DMS79 treated with DMSO at 0.1 percent for 48 hours (cell line): ENCODE results near the gene HSPBAP1.
"Not testable (repeated sequence)": the region's sequence is repeated elsewhere in the genome, so short reads cannot be mapped to it uniquely, and the experiment has no call there.

Experiments used
- DNase-seq: peaks from one replicate; lab custom pipeline; 2025; lab: John Stamatoyannopoulos, UW

Gene HSPBAP1

DNA sequence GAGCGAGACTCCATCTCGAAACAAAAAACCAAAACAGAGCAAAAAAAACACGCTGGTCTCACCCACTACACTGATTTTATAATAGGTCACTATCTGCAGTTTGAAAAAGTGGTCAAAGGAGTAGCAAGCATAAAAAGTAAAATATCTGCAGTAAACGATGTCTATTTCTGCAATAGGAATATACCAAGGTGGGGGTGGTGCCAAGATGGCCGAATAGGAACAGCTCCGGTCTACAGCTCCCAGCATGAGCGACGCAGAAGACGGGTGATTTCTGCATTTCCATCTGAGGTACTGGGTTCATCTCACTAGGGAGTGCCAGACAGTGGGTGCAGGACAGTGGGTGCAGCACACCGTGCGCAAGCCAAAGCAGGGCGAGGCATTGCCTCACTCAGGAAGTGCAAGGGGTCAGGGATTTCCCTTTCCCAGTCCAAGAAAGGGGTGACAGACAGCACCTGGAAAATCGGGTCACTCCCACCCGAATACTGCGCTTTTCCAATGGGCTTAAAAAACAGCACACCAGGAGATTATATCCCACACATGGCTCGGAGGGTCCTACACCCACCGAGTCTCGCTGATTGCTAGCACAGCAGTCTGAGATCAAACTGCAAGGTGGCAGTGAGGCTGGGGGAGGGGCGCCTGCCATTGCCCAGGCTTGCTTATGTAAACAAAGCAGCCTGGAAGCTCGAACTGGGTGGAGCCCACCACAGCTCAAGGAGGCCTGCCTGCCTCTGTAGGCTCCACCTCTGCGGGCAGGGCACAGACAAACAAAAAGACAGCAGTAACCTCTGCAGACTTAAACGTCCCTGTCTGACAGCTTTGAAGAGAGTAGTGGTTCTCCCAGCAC is 60.7 kb downstream of the HSPBAP1 start:
- not testable (repeated sequence) for DNase-seq

DNA sequence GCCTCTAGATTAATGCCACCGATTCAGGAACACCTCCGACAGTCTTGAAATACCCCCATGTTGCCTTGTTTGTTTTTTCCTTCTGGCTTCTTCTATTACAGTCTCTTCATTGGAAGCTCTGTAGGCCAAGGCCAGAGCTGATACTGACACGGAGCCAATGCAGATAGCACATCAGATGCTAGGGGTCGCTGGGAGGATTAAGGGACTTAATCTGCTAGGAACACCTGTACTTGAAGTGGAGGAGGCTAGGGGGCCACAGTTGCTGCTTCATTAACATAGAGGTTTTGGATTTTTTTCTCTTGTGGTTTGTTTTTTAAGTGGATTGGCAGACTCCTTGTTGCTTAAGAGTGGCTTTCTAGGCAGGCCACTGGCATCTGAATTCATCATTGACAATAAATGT is 63.4 kb downstream of the HSPBAP1 start:
- peak; percentile 58 for DNase-seq

DNA sequence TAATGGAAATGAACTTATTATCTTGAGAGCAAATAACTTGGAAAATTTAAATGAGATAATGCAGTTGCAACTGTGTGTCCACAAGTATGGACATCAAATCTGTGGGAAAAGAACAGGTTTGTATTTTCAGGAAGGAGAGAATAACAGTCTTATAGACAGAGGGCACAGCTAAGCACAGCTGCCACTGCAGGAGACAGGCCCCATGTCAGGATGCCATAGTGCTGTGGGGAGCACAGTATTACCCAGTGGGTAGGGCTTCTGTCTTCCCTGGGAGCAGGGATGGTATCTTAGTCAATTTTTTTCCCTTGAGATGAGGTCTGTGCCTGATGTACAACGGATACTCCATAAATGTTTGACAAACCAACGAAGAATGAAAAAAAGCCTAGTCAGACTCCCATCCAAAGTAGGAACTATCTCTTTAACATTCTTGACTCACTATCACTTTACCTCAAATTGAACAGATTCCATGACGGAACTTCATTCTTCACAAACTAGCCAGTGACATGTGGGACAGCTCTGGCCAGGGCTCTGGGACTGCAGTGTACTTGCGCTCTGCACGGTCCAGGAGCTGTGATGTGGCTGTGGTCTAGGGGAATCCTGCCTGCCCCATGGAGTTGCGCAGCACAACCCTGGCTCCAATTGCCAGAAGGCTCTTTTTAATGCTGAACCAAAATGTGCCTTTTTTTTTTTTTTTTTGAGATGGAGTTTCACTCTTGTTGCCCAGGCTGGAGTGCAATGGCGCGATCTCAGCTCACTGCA is 64.7 kb downstream of the HSPBAP1 start:
- DNase-seq, result no peak

DNA sequence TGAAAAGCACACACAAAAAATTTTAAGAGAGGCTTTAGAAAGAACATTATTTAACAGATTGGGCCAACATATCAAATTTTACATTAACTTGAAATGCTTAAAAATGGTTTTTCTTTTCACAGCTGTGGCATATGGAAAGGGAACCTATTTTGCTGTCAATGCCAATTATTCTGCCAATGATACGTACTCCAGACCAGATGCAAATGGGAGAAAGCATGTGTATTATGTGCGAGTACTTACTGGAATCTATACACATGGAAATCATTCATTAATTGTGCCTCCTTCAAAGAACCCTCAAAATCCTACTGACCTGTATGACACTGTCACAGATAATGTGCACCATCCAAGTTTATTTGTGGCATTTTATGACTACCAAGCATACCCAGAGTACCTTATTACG is 65.4 kb downstream of the HSPBAP1 start:
- DNase-seq, result no peak

DNA sequence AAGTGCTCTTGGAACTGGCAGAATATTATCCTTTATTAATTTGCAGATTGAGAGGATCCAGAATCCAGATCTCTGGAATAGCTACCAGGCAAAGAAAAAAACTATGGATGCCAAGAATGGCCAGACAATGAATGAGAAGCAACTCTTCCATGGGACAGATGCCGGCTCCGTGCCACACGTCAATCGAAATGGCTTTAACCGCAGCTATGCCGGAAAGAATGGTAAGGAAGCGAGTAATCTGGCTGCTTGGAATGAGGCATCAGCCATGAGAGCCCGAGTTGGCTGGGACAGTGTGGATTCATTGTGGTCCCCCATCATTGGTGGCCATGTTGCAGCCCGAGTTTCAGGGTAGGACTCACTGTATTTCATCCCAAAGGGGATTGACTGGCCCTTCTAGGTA is 65.9 kb downstream of the HSPBAP1 start:
- DNase-seq, result no peak

DNA sequence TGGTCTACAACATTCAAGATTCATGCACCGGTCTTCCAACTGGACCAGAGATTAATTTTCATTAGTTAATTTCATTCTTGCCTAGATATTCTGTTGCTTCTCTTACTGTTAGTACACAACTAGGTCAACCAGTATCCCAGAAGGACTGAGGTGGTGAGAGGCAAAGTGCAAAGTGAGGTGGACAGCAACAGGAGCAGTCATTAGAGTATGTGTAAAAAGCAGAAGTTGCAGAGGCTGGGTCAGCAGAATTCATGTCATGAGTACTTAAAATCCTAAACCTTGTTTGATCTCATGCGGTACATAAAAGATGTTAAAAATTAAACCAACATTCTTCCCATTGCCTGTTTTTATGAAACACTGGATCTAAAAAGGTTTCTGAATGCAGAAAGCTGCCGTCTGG is 66.3 kb downstream of the HSPBAP1 start:
- no peak for DNase-seq

DNA sequence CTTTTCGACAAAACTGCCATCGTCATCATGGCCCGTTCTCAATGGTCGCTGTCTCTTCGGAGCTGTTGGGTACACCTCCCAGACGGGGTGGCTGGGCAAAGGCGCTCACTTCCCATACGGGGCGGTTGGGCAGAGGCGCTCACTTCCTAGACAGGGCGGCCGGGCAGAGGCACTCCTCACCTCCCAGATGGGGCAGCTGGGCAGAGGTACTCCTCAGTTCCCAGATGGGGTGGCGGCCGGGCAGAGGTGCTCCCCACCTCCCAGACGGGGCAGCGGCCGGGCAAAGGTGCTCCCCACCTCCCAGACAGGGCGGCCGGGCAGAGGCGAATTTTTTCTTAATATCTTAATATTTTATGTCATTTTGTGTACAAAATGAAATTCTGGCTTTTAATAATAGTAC is 68.5 kb downstream of the HSPBAP1 start:
- DNase-seq, result no peak

DNA sequence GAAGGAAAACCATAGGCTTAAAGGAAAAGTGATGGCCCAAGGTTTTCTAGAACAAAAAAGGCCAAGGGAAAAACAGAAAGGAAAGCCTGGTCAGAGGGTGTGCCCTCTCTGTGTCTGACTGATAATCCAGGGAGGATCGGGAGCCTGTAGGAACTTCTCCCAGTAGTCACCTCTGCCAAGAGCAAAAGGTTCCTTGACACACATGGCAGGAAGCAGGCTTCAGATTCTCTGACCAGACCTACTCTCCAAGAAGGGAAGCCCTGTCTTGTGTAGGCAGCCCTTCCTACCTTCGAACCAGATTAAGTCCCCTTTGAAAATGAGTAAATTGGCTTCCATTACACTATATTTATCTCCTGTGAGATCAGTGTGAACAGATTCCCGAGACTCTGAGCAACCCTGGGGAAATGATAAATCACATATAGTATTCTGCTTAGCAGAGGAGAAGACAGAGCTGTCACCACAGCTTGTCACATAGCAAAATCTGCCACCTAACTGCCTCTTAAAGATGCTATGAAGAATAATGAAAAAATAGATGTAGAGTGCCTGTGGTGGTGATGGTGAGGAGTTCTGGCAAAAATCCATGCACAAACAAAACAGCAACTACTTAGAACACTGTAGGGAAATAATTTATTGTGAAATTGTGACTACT is 74.2 kb downstream of the HSPBAP1 start:
- no peak for DNase-seq

DNA sequence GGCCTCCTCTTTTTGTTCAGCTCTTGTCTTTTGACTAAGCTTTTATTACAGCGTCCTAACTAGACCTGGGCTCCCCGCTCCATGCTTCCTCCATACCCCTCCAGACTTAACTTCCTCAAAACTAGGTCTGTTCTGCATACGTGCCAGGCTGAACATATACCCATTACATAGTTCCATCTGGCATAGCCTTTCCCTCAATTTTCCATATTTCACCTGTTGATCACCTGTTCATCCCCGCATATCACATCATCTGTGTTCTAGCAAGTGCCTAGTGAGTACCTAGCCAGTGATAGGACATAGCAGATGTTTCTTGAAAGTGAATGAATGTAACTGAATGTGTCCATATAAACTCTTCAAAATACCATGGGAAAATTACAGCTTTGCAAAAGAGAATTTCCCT is 77.0 kb downstream of the HSPBAP1 start:
- no peak for DNase-seq

DNA sequence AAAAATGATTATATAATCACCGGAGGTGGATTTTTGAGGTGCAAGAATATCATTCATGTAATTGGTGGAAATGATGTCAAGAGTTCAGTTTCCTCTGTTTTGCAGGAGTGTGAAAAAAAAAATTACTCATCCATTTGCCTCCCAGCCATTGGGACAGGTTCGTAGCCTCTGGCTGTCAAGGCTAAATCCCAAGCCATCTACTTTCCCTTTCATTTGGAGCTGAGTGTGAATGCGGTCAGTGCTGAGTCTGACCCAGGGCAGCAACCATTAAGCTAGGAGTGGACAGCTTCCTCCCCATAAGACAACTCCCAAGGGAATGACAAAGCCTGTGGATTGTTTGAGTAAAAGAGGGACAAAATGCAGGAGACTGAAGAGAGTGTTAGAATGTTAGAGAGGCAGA is 79.4 kb downstream of the HSPBAP1 start:
- no peak for DNase-seq

DNA sequence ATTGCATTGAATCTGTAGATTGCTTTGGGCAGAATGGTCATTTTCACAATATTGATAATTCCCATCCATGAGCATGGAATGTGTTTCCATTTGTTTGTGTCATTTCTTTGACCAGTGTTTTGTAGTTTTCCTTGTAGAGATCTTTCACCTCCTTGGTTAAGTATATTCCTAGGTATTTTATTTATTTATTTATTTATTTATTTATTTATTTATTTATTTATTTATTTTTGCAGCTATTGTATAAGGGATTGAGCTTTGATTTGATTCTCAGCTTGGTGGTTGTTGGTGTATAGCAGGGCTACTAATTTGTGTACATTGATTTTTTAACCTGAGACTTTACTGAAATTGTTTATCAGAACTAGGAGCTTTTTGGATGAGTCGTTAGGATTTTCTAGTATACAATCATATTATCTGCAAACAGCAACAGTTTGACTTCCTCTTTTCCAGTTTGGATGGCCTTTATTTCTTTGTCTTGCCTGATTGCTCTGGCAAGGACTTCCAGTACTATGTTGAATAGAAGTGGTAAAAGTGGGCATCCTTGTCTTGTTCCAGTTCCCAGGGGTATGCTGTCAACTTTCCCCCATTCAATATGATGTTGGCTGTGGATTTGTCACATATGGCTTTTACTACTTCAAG is 82.9 kb downstream of the HSPBAP1 start:
- DNase-seq, result not testable (repeated sequence)

DNA sequence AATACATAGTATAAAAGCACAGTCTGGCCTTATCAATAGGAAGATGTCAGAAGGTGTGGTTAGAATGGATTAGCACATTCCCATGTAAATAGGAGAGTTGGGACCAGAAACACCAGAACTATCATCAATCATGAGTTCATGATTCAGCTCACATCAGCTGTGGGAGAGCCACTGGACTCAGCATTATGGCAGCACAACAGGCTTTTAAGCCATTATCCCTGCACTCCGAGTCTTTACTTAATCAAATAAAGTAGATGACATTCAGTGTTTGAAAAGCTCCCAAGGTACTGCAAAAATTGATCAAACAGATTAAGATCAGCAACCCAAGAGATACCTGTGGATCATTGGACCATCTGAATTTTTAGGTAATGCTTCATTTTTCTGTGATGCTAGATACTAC is 88.3 kb downstream of the HSPBAP1 start:
- DNase-seq, result no peak

DNA sequence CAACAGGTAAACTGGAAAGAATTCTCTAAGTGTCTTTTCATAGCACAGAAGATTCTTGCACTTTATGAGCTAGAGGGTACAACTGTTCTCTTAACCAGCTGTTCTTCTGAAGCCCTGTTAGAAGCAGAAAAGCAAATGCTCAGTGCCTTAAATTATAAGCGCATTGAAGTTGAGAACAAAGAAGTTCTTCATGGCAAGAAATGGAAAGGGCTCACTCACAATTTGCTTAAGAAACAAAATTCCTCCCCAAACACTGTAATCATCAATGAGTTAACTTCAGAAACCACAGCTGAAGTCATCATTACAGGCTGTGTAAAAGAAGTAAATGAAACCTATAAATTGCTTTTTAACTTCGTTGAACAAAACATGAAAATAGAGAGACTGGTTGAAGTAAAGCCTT is 93.4 kb downstream of the HSPBAP1 start:
- no peak for DNase-seq

DNA sequence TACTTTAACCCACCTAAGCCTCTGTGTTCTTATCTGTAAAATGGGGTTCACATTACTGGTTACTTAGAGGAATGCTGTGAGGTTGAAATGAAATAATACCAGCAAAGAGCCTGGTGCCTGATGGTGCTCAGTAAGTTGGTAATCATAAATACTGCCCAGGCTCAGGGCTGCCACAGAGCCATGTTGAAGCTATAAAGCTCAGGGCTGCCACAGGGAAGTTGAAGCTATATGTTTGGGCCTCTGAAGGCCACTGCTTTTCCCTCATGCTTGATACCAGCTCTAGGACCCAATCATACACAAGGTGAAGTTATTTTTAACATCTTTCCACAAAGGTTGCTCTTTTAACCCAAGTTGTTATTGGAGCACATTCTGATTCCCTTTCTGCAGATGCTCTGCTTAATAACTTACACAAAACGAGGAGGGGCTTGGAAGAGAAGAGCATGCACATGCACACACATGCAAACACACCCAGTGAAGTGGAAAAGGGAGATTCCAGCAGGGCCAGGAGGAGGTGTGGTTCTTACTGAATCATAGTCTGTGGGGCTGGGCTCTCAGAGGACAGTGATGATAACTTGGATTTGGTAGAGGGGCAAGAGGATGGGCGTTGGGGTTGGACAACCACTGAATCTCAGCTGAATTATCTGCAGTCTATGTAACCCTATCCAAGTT is 95.5 kb downstream of the HSPBAP1 start:
- no peak for DNase-seq

DNA sequence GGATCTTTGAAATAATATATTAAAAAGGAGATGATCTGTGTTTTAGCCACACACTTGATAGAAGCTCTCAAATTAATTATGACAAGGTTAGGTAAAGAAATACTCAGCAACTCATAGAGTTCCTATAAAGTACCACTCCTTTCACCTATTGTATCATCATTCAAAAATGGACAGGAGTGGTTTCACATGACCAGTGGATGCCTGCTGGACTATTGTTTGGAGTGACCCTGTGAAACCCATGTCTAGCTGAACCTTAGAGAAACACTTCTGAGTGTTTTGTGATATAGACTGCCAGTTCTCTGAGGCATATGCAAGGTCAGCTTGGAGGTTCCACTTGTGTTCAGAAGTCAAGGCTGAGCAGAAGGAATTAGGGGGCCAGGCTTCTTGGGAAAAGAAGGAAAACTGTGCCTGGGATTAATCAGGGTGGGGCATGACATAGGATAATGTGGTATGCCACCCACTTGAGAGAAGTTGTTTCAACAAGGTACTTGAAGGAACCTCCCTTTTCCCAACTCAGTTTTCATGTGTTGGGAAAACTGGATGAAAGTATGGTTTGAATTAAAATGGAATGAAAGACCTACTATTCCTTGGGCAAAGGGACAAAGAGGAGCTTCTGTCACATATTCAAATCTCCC is 97.6 kb downstream of the HSPBAP1 start:
- no peak for DNase-seq

DNA sequence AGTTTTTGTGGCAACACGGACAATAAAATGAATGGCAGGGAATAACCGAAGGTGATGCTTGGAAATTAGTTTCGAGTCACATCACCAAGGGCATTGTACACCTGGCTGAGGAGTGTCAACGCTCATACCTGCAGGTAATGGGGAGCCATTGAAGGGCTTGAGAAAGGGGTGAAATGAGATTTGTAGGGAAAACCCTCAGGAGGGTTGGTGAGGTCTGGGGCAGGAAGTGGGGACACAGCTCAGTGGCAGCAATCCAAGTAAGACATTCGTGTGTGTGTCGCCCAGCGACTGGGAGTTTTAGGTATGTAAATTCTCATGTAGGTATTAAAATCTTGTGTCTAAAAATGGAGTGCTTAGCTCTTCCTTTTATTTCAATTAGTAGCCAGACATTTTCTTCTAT is 98.7 kb downstream of the HSPBAP1 start:
- DNase-seq, result no peak

DNA sequence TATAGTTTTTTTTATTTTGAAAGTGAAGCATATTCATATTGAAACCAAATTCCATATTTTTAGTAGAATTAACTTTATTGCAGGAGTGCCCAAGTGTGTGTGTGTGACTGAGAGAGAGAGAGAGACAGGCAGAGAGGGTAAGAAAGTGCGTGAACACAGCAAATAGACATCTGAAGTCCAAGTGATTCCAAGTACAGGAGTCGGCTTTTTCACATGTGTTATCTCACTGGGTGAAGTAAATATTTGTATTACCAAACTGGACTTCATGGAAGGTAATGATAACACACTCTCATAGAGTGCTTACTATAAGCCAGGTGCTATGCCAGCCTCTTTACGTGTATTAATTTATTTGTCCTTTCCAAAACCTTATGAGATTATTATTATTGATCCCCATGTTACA is 101.0 kb downstream of the HSPBAP1 start:
- DNase-seq, result no peak

DNA sequence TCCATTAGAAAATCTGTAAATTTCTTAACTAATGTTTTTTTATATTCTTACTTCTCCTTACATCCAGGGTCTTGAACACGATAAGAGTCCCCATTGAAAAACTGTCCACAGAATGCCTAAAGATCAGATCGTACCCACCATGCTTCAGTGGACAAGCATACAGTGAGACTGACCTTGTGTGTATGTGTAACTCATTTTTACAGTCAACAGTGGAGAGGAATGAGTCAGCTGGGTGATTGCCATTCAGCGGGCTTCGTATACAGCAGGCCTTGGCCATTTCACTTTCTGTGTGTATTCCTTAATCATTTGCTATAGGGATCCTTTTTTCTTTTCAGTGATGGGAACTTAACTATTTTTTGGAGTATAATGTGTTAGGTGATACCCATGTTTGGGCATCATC is 102.4 kb downstream of the HSPBAP1 start:
- DNase-seq, result no peak

DNA sequence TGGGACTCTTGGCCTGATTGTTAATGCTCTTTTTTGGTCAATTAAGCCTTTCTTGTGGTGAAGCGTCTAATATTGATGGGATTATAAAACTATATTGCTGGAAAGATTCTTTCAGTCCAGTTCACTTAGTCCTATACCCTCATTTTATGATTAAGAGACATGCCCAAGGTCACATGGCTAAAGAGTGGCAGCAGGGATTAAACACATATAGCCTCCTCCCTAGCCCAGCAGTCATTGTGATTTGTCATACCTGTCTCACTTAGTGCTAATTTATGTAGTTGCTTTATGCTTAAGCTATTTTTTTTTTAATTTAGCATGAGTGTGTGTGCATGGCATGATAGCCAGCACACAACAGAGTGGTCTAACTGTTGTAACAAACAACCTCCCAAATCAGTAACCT is 103.5 kb downstream of the HSPBAP1 start:
- no peak for DNase-seq
